Measurements from ENCODE around the gene CDH13.

DNA sequence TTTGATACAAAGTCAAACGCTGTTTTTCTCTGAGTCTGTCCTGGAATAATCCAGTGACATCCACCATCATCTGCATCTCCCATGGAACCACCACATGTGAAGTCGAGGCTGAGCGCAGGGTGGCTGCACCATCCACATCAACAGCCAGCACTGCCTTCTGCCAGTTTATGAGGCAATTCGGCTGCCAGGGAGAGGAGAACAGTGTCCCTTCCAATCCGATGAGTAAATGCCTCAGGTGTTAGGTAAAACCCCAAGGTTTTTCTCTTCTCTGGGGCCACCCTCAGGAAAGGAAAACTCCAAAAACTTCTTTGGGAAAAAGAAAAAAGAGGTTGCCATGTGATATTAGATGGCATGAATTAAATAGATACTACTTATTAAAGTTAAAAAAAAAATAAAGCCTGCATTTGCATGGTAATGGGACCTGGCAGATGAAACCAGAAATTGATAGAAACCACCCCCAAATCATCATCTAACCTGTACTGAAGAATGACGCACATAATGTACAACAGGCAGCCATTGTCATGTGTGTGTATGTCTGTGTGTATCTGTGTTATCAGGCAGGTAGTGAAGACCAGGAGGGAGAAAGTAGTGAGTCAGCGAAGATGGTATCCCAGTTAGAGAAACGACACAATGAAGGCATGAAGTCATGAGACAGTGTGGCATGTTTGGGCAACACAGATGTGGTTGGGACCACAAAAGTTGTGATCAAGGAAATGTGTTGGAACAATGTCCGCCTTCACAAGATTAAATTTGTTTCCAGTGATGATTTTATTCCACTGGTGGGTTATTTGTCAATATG is 478.7 kb downstream of the CDH13 start:
- TF ChIP-seq POLR2AphosphoS5 (IDR thresholded peaks at IDR 0.05; ENCODE audit: borderline replicate concordance, low read depth, low read length) (no peak), EZH2 (IDR thresholded peaks at IDR 0.05) (no peak), FOXP2 (optimal IDR thresholded peaks at IDR 0.05; ENCODE audit: control extremely low read depth, extremely low read length, insufficient read depth) (no peak)

All from SK-N-MC (cell line).